ENCODE measurements around the gene SIN3B. TPM values are rescaled to one million over a fixed set of nuclear protein-coding genes. Genes with fewer than 3 reads are reported as not detected.

The SIN3B gene
- total RNA-seq, 6 donors from 2014 or later, result 38.2 to 385 (median 63.5) TPM

- TF ChIP-seq EP300 (IDR thresholded peaks at IDR 0.05), result no peak
- no peak for TF ChIP-seq CTCF (IDR thresholded peaks at IDR 0.05)
- no peak for TF ChIP-seq POLR2A (IDR thresholded peaks at IDR 0.05)
- Histone ChIP-seq H3K4me3 (peak overlapping the region in 3 of 4 donors; percentile 50 to 67 (median 60)), H3K27me3 (no peaks in the 10 kb centered on the region), H3K4me1 (peaks cover 3 to 41% (median 22%) of the 10 kb centered on the region in 4 donors), H3K9me3 (no peaks in the 10 kb centered on the region), H3K27ac (peak overlapping the region; percentile 82 to 96 (median 90)), H3K36me3 (peaks cover 0 to 8% (median 0%) of the 10 kb centered on the region in 4 donors)
- DNase-seq (peak in 1 of 2 donors; percentile 87), ATAC-seq (ENCODE audit: low FRiP score in 2 of 2) (no peak)
- WGBS, 2 donors, result 82% methylated on average over 23 to 30 of the region's 30 CpGs
Measured at GRCh38 chr19:16895467-16896145, 66.4 kb downstream of the SIN3B start.

- WGBS, 2 donors, result 11 to 29% methylated on average over 16 to 33 of the region's 66 CpGs
- ATAC-seq (ENCODE audit: low FRiP score in 2 of 2), result no peak
Measured at GRCh38 chr19:16896146-16897028, 67.2 kb downstream of the SIN3B start.

GRCh38 chr19:16897029-16897855, 68.0 kb downstream of the SIN3B start:
- Histone ChIP-seq H3K9me3 (no peaks in the 10 kb centered on the region), H3K36me3 (no peaks in the 10 kb centered on the region), H3K27me3 (no peaks in the 10 kb centered on the region), H3K4me1 (peaks cover 3 to 32% (median 21%) of the 10 kb centered on the region in 4 donors), H3K4me3 (peak overlapping the region; percentile 48 to 67 (median 55)), H3K27ac (peak overlapping the region; percentile 76 to 91 (median 82))
- TF ChIP-seq EP300 (IDR thresholded peaks at IDR 0.05) (no peak), POLR2A (IDR thresholded peaks at IDR 0.05) (peak in 1 of 4 donors; percentile 53), CTCF (IDR thresholded peaks at IDR 0.05) (no peak), POLR2AphosphoS5 (IDR thresholded peaks at IDR 0.05) (peak; percentile 40 to 71)
- DNase-seq, result peak; percentile 88 to 96
- WGBS, 2 donors, result 13 to 14% methylated on average over 6 to 43 of the region's 68 CpGs
- ATAC-seq (ENCODE audit: low FRiP score in 2 of 2), result peak; percentile 90 to 93

More at GRCh38 chr19:16896146-16897028, 67.2 kb downstream of the SIN3B start:
- H3K9me3 ChIP-seq, result no peaks in the 10 kb centered on the region
- peaks cover 0 to 5% (median 0%) of the 10 kb centered on the region in 4 donors for H3K36me3 ChIP-seq
- TF ChIP-seq EP300 (IDR thresholded peaks at IDR 0.05), result no peak
- TF ChIP-seq POLR2A (IDR thresholded peaks at IDR 0.05), result peak in 3 of 4 donors; percentile 36 to 43 (median 42)
- TF ChIP-seq POLR2AphosphoS5 (IDR thresholded peaks at IDR 0.05), result peak in 1 of 2 donors; percentile 37
- TF ChIP-seq CTCF (IDR thresholded peaks at IDR 0.05), result no peak
- peak in 1 of 2 donors; percentile 87 for DNase-seq
- H3K27ac ChIP-seq, result peak overlapping the region; percentile 82 to 96 (median 90)
- peaks cover 3 to 37% (median 22%) of the 10 kb centered on the region in 4 donors for H3K4me1 ChIP-seq
- H3K4me3 ChIP-seq, result peak overlapping the region in 3 of 4 donors; percentile 50 to 67 (median 60)
- no peaks in the 10 kb centered on the region for H3K27me3 ChIP-seq

GRCh38 chr19:16897856-16898161, 68.6 kb downstream of the SIN3B start:
- H3K4me1 ChIP-seq, result peaks cover 3 to 28% (median 20%) of the 10 kb centered on the region in 4 donors
- peak in 1 of 2 donors; percentile 17 for ATAC-seq (ENCODE audit: low FRiP score in 2 of 2)
- H3K4me3 ChIP-seq, result peak overlapping the region in 3 of 4 donors; percentile 50 to 67 (median 60)
- no peaks in the 10 kb centered on the region for H3K36me3 ChIP-seq
- WGBS, 2 donors, result 35 to 45% methylated on average over 7 to 26 of the region's 30 CpGs
- DNase-seq, result no peak
- no peaks in the 10 kb centered on the region for H3K9me3 ChIP-seq
- TF ChIP-seq POLR2A (IDR thresholded peaks at IDR 0.05) (no peak), CTCF (IDR thresholded peaks at IDR 0.05) (no peak), EP300 (IDR thresholded peaks at IDR 0.05) (no peak), POLR2AphosphoS5 (IDR thresholded peaks at IDR 0.05) (no peak)
- no peaks in the 10 kb centered on the region for H3K27me3 ChIP-seq
- peak overlapping the region; percentile 76 to 91 (median 82) for H3K27ac ChIP-seq
